AG09309 (cell line): ENCODE data around the gene CHRNA4.
"Not testable (repeated sequence)": the region's sequence is repeated elsewhere in the genome, so short reads cannot be mapped to it uniquely, and the experiment has no call there.

Experiments used
- DNase-seq: peaks from one replicate; pipeline ENCODE4 v3.0.0-alpha.2; 2010; ENCODE audit warnings: low read depth
- H3K4me3 ChIP-seq: 2 replicates; pipeline ENCODE4 v1.5.1; 2011; ENCODE audit warnings: mild to moderate bottlenecking, low read depth, low read length, moderate library complexity; ENCODE audit not compliant: control insufficient read depth
- TF ChIP-seq, protein P1 (sequence below): IDR thresholded peaks from 2 replicates; pipeline ENCODE4 v1.5.1; 2011; ENCODE audit warnings: mild to moderate bottlenecking, low read depth, low read length, inconsistent platforms; ENCODE audit not compliant: insufficient read depth, control insufficient read depth; ENCODE audit errors: missing control alignments

CHRNA4 gene

DNA sequence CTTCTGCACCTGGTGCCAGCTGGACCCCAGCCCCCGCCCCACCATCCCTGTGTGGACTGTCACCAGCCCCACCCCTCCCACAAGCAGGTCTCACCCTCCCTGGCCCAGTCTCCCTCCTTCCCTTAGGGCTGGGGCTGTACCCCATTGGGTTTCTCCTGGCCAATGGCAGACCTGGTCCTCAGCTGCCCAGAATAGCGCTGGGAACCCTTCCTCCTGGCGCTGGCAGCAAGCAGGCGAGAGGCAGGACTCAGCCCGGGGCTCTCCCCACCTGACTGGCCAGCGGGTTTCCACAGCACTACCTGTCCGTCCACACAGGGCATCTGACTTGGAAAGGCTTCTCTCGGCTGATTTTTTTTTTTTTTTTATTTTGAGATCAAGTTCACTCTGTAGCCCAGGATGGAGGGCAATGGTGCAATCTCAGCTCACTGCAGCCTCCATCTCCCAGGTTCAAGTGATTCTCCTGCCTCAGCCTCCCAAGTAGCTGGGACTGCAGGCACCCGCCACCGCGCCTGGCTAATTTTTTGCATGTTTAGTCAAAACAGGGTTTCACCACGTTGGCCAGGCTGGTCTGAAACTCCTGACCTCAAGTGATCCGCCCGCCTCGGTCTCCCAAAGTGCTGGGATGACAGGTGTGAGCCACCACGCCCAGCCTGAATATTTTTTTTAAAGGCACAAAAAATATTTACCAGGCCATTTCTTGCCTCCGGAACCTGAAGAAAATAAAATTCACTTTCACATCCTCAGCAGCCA is 21.6 kb upstream of the CHRNA4 start:
- TF ChIP-seq, protein P1, sequence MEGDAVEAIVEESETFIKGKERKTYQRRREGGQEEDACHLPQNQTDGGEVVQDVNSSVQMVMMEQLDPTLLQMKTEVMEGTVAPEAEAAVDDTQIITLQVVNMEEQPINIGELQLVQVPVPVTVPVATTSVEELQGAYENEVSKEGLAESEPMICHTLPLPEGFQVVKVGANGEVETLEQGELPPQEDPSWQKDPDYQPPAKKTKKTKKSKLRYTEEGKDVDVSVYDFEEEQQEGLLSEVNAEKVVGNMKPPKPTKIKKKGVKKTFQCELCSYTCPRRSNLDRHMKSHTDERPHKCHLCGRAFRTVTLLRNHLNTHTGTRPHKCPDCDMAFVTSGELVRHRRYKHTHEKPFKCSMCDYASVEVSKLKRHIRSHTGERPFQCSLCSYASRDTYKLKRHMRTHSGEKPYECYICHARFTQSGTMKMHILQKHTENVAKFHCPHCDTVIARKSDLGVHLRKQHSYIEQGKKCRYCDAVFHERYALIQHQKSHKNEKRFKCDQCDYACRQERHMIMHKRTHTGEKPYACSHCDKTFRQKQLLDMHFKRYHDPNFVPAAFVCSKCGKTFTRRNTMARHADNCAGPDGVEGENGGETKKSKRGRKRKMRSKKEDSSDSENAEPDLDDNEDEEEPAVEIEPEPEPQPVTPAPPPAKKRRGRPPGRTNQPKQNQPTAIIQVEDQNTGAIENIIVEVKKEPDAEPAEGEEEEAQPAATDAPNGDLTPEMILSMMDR = no peak
- H3K4me3 ChIP-seq = no peak overlapping the region
- DNase-seq = no peak

DNA sequence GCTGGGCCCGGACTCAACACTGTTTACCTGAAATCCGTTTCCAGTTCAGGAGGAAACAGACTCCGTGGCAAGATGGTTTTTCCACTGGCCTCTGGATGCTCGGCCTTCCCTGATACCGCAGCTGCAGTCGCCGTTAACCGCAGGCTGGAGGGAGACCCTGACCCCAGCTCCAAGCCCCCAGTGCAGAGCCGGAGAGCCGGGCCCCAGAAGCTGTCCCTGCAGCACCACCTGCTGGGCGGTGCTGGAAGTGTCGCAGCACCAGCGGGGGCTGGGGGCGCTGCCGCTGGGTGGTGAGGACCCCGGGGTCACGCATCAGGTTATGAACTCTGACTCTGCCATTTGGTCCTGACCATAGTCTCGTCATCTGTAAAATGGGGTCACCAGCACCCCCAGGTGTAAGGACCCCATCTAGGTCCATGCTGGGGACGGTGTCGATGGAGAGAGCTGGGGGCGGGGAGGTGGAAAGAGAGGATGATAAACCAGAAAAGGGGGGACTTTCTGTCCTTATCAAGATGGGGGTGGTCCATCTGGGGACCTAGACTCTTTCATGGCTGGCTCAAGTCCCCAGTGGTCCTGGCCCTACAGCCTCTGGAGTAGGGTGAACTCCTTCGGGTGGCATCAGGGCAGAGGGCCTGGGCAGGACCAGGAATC is 20.8 kb upstream of the CHRNA4 start:
- DNase-seq = no peak
- H3K4me3 ChIP-seq = no peak overlapping the region
- TF ChIP-seq, protein P1 = peak; percentile 92

DNA sequence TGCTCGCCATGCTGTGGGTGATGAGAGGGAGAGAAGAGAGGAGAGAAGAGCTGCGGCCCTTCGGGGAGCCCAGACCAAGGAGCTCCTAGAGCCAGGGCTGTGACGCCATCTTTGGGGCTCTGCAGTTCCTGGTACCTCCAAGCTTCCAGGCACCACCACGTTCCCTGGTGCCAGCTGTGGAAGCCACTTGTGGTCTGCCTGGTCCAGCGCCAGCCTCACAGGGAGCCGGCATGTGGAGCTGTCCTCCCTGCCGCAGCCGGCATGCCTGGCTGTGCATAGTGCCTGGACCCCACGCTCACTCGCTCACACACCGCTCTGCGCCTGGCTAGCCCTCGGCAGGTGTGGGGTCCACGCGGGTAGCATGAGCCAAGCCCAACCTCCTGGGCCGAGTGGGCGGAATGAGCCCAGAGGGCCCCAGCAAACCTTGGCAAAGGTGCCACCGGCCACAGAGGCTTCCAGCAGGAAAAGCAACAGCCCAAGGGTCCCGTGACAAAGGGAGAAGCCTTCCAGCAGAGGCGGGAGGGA is 19.3 kb upstream of the CHRNA4 start:
- TF ChIP-seq, protein P1 = no peak
- no peak for DNase-seq
- H3K4me3 ChIP-seq = no peak overlapping the region

DNA sequence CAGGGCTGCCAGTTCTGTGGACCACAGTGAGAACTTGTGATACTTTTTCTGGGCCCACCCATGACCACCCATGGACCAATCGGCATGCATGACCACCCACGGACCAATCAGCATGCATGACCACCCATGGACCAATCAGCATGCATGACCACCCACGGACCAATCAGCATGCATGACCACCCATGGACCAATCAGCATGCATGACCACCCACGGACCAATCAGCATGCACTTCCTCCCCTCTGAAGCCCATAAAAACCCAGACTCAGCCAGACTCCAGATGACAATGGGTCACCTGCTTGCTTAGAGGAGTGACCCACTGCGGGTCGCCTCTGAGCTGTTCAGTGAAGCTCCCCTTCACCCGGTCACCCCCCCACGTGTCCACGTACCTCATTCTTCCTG is 18.7 kb upstream of the CHRNA4 start:
- DNase-seq, H3K4me3 ChIP-seq: not testable (repeated sequence)

DNA sequence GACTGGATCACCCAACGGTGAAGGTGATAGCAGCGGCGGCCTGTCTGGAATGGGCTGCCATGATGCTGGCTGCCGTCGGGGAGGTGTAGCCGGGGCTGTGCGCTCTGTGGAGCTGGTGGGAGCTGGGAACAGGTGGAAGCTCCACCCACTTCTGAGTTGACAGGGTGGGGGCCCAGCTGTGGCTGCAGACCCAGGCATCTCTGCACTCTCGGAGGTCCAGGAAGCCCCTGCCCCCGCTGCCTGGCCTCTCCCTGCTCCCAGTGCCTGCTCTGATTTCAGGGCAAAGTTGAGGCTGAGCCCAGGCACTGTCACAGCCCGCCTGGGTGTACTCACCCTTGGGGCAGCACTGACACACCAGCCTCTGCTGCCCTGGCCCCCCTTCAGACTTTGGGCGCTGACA is 18.1 kb upstream of the CHRNA4 start:
- H3K4me3 ChIP-seq = no peak overlapping the region
- DNase-seq = no peak
- TF ChIP-seq, protein P1 = no peak

DNA sequence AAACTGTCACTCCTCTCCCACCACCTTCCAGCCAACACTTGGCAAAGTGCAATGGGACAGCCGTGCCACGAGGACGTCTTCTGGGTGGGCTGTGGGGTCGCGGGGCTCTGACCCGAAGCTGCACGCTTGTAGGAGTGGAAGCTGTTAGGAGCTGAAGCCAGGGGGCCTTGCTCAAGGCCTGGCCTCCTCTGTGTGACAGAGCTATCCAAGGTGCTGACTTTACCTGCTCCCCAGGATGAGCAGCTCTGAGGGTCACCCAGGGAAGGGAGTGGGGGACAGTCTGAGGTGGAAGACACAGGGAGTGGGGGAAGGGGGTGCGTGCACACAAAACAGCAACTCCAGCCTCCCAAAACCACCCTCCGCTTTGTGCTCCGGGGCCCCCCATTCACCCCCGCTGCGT is 17.5 kb upstream of the CHRNA4 start:
- no peak for DNase-seq
- H3K4me3 ChIP-seq = no peak overlapping the region
- TF ChIP-seq, protein P1 = no peak

DNA sequence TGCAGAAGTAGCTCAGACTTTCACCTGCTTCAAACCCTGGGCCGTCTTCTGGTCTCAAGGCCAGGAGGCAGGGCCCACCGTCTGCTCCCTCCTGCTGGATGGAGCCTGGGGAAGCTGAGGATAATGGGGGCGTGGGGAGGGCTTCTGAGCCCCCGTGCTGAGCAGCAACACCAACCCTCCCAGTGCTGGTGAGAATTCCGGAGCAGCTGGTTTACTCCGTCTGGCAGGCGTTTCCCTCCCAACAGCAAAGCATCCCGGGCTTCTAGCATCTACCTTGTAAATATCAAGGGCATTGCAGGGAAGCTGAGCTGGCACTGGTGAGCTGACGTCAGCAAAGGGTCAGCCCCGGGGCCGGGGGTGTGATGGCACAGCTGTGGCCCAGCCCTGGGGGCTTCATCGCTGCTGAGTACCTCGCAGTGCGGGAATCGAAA is 16.8 kb upstream of the CHRNA4 start:
- TF ChIP-seq, protein P1 = no peak
- H3K4me3 ChIP-seq = no peak overlapping the region
- DNase-seq = no peak
